Activated CD4-positive, CD25-positive, alpha-beta regulatory T cell (primary cell): ENCODE data around the gene TMEM44.

Source experiments
- DNase-seq, 4 experiments: peaks; one replicate each; lab custom pipeline; 2025; lab: John Stamatoyannopoulos, UW

The TMEM44 gene

DNA sequence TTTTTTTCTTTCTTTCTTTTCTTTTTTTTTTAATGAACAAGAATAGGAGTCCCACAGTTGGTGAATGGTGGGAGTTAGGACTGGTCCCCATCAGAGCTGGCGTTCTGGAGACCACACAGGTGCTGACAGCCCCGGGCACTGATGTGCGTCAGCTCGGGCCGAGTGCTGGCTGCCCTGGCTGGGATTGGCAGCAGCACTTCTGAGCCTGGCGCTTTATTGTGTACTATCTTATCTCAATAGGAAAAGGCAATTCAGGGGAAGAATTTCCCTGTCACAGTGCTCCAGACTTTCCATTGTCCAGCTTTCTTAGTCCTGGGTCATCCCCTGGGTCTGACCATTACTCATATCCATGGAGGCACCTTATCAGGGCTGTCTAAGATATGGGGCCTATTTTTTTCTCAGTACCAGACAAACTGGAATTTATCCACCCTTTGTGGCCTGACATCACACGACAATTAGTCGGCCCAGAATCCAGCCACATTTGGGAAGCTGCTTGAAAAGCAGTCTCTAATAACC is 54.1 kb downstream of the TMEM44 start:
- no peak for DNase-seq

DNA sequence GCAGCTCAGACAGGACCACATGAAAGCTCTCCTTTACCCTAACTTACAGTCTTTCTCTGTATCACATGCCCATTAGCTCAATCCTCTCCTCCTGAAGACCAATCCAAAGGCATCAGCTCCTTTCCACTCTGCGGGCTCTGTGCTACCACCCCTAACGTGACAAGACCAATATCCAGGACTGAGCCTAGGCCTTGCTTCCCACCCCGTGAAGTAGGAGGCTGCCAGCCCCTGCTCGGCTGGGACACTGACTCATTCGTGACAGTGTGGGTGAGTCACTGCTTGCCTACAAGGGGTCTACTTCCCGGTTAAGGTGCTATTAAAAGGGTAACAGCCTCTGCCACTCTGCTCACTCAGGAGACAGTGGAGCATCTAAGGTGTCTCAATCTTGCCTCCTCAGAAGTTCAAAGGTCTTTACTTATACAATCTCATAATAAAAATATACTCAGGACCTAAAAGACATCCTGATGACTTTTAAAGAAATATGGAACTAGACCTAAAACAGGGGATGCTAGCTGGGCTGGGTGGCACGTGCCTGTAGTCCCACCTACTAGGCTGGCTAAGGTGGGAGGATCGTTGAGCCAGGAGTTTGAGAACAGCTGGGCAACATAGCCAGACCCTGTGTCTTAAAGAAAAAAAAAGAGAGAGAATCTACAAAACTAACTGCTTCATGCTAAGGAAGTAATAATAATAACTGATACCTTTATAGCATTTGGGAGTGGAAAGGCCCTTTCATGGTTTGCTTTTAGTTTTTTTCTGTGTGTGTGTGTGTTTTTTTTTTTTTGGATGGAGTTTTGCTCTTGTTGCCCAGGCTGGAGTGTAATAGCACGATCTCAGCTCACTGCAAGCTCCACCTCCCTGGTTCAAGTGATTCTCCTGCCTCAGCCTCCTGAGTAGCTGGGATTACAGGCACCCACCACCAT is 55.0 kb downstream of the TMEM44 start:
- DNase-seq: no peak

DNA sequence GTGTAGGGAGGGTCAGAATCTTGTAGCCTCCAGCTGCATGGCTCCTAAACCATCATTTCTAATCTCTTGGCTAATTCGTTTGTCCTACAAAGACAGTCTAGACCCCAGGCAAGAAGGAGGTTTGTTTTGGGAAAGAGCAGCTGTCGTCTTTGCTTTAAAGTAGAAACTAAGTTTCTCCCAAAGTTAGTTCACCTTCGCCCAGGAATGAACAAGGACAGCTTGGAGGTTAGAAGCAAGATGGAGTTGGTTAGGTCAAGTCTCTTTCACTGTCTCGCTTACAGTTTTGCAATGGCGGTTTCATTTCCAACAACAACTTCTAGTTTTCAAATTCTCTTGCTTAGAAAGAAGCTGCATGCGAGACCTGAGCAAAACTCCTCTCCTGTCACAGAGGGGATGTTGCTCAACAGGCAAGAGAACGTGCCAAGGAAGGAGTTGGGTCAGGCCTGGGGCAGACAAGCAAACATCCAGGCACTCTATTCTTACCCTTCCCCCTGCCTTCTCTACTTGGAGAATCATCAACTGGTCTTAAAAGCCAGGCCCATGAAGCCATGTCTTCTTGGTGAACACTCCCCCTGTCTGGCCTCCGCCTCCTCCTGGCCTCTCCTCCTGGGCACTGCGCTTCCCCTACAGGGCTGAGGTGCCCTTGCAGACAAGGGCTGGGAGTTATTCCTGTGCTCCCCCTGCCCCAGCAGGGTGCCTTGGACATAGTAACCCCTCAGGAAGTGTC is 57.6 kb downstream of the TMEM44 start:
- DNase-seq: no peak

DNA sequence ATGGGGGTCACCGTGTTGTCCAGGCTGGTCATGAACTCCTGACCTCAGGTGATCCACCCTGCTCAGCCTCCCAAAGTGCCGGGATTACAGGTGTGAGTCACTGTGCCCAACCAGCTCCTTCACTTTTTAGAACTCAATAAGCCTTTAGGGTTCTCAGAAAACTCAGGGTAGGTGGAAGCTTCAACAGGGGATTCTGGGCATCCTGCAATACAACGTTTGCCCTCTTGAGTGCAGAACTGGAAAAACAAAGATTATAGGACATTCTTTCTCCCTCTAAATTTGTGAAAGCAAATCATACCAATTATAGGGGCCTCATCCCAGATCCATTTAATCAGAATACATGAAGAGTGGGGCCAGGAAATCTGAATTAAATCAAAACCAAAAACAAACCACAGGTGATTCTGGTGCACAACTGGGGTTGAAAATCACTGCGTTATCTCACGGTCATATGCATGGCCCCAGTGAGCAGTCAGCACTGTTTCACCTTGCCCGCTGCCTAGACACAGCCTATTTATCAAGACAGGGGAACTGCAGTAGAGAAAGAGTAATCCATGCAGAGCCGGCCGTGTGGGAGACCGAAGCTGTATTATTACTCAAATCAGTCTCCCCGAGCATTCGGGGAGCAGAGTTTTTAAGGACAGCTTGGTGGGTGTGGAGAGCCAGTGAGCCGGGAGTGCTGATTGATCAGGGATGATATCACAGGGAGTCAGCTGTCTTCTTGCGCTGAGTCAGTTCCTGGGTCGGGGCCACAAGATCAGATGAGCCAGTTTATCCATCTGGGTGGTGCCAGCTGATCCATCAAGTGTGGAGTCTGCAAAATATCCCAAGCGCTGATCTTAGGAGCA is 58.4 kb downstream of the TMEM44 start:
- DNase-seq: no peak

DNA sequence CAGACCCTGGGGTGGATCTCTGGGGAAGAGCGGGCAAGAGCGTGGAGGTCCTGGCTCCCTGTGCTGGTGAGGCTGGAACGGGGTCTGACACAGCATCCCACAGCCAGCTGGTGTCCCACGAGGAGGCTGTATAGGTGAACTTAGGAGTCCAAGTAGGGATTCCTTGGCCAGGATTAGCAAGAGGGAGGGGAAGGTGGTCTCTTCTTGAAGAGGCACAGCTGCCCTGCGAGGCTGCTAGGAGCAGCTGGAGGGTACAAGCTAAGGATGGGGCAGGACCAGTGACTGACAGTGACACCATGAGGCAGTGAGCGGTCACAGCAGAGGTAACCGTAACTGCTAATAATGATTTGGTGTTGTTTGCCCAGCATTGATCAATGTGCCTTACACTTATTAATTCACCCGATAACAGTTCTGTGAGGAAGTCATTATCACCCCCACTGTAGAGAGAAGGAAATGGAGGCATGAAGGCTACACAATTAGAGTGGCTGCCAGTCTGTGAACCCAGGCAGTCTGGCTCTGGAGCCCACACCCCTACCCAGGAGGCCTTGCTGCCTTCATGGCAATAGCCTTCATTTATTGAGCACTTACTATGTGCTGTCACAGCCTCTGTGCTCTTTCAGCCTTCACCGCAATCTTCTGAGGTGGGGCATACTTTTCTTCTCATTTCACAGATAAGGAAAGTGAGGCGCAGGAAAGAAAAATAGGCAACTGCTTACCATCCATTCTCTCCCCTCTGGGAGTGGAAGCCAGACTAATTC is 59.4 kb downstream of the TMEM44 start:
- no peak for DNase-seq

DNA sequence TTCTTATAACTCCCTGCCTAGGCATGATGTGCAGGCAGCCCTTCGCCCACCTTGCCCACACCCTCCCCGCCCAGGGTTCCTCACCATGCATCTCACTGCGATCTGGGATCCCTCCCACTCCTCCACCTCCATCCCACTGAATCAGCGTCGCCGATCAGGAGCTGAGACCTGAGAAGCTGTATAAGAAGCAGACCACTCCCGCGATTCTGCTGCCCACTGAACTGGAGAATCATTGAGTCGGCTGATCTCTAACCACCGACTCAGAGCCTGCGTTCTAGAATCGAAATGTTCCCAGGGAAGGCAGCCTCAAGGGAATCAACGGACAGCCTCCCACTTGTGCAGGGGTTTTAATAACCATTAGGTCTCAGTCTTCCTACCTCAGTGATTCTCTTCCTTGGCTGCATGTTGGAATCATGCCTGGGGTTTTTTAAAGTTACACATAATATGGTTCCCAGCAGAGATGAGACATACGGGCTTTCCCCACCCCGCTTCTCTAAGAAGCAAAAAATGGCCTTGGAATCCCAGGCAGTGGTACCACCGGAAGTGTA is 60.2 kb downstream of the TMEM44 start:
- DNase-seq: no peak

DNA sequence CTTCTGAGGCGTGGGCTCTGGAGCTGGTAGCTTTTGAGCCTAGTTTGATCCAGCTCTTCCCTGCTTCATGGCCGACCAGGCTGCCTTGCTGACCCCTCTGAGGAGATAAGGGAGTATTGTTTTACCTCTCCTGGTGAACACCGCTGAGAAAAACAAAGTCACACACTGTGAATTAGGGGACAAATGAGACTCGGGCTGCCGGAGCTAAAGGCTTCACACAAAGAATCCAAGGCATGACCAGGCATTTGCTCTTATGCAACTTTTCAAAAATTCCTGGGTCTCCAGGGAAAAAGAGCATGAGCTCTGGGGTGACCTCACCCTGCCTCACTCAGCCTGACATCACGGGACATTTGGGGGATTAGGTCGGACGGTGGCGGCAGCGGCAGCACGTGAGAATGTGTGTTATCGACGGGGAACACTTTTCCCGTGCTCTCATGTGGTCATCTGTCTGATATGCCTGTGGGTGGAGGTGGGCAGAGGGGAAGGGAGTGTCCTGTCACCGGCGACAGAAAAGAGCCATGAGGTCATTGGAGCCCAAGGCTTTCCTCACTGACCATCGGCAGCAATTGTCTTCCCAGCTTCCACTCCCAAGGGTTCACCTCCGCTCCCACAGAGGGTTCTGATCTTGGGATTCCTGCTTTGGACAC is 61.0 kb downstream of the TMEM44 start:
- DNase-seq: no peak

DNA sequence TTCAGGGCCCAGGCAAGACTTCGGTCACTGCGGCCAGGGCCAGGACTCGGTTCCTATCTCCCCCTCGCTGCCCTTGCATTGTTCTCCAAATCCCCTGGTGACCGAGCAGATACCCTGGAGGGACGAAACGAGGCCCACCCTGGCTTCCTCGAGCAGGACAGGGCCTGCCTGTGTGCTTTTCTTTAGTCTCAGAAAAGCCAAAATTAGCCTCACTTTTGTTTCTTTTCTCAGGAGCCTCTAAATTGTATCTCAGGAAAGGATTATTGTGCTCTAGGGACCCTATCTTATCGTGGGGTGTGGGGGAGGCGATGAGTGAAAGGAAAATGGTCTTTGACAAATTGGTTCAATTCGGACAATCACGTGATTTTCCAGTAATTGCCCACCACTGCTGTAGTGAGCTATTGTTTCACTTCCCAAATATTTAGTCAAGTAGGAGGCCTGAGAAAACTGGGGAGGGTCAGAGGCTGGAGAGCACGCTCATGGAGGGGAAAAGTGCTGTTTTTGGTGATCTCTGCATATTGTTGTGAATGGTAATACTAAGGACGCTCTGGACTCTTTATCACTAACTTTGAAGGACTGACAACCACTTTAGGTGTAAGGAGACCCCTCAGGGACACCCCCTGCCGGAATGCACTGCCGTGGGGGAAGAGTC is 61.6 kb downstream of the TMEM44 start:
- no peak for DNase-seq

DNA sequence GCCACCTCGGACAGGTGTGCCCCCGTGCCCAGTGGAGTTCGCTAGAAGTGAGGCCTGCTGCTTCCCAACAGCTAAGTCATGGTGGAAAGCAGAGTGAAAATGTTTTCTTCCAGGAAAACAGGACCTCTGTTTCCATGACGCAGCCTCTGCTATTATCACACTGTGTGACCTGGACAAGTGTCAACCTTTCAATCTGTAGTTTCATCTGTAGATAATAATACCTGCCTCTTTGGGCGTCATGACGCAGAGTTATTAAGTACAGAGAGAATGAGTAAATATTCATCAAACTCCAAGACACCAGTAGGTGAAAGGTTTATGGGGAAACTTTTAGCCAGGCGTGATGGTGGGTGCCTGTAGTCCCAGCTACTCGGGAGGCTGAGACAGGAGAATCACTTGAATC is 62.3 kb downstream of the TMEM44 start:
- no peak for DNase-seq

DNA sequence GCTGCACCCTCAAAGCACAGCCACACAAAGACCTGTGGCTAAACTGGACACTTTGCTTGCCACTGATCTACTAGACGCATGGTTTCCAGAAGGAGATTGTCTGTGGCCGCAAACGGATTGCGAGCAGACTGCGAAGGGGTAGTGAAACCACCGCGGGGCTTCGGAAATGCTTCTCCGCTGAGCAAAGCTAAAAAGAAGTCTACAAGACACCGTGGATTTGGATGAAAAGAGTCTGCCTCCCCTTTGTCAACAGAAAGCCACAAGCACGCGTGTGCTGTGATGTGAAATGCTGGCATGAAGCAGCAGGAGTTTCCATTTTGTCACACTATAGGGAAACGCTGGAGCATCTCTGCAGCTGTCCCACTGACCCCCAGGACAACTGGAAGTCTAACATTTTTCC is 63.0 kb downstream of the TMEM44 start:
- no peak for DNase-seq

DNA sequence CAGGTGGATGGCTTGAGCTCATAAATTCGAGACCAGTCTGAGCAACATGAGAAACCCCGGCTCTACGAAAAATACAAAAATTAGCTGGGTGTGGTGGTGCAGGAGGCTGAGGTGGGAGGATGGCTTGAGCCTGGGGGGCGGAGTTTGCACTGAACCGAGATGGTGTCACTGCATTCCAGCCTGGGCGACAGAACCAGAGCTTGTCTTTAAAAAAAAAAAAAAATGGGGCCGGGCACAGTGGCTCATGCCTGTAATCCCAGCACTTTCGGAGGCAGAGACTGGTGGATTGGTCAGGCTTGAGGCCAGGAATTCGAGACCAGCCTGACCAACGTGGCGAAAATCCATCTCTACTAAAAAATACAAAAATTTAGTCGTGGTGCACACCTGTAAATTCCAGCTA is 64.0 kb downstream of the TMEM44 start:
- DNase-seq: no peak

DNA sequence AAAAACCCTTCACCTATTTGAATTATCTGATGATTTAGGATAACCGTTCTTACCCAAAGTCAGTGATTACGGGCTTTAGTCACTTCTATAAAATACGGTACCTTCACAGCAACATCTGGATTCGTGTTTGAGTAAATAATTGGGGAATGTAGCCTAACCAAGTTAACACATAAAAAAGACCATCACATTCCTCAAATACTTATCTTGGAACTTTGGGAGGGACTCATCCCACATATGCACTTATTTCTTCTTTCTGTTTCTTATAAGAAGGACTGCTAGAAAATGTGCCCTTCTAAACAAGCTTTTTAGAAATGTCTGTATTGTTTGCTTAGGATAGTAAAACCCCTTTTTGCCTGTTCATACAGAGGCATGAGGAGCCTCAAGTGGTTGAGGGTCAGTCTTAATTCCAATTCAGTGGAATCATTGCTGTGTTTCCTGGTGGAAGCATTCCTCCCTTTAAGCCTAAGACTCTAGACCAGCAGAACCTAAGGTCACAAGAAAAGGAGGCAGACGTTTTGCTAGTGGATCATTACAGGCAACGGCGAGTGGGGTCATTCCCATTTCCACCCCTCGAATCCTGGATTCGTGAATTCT is 67.5 kb downstream of the TMEM44 start:
- no peak for DNase-seq

DNA sequence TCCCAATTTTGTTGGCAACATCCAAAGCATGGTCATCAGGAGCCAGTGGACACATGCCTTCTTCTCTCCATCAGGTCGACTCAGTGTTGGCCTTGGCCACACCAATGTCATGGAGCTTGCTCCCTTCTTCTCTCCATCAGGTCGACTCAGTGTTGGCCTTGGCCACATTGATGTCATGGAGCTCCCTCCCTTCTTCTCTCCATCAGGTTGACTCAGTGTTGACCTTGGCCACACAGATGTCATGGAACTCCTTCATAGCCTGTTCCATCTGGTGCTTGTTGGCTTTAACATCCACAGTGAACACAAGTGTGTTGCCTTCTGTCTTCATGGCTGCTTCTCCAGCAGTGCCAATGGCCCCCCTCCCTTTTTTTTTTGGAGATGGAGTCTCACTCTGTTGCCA is 70.2 kb downstream of the TMEM44 start:
- no peak for DNase-seq

DNA sequence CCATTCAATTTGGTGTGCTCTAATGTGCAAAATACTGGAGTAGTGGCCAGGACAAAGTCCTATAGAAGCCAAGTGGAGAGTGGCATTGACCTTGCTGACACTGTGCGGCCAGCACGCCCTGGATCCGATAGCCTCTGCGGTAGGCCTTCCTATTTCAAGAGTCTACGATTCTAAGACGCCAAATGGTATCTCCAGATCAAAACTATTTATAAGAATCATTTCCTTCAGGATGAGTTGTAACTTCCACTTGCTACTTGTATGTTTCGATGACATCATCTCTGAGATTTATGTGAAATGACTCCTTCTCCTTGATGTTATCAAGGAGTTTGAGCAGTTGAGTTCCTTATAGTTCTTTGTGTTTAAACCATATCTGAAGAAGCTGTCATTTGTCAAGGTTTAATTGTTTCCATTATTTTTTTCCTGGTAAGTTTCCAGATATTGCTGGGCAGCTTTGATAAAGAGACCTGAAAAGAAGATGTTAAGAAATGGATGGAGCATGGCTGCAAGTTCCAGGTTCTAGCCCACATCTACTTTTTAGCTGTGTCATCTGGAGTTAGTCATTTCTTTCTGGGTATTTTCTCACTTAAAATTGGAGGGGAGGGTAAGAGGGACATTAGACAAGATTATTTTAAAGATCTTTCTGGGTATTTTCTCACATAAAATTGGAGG is 71.8 kb downstream of the TMEM44 start:
- DNase-seq: no peak

DNA sequence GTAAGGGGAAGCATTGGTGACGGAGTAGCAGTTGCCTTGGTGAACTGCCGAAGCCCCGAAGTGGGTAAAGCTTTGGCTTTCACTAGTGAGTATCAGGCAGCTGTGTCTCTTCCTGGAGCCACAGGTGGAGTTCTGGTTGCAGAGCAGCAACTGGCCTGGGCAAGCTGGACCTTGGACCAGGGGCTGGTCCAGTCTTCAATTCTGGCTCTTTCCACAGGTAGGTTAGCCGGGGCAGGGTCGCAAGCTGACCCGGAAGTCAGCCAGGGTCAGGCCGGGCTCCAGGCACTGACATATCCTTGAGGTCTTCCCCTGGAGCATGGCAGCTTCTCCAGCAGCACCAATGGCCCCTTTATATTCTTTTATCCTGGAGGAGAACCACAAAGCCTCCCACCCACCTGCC is 73.2 kb downstream of the TMEM44 start:
- no peak for DNase-seq

DNA sequence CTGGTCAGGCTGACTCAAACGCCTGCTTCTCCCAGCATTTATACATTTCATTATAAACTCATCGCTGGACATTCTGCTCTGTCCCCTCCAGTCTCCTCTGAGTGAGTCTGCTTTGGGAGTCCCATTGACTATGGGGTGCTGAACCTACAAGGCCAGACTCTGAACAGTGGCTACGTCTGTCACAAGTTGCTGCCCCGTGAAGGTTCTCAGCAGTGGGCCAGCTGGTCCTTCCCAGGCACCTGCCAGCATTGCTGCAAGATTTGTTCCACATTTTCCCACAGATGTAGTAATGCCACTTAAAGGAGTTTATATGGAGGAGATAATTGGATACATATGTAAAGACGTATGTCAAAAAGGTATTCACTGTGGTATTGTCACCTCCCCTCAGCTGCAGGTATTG is 73.7 kb downstream of the TMEM44 start:
- DNase-seq: no peak

DNA sequence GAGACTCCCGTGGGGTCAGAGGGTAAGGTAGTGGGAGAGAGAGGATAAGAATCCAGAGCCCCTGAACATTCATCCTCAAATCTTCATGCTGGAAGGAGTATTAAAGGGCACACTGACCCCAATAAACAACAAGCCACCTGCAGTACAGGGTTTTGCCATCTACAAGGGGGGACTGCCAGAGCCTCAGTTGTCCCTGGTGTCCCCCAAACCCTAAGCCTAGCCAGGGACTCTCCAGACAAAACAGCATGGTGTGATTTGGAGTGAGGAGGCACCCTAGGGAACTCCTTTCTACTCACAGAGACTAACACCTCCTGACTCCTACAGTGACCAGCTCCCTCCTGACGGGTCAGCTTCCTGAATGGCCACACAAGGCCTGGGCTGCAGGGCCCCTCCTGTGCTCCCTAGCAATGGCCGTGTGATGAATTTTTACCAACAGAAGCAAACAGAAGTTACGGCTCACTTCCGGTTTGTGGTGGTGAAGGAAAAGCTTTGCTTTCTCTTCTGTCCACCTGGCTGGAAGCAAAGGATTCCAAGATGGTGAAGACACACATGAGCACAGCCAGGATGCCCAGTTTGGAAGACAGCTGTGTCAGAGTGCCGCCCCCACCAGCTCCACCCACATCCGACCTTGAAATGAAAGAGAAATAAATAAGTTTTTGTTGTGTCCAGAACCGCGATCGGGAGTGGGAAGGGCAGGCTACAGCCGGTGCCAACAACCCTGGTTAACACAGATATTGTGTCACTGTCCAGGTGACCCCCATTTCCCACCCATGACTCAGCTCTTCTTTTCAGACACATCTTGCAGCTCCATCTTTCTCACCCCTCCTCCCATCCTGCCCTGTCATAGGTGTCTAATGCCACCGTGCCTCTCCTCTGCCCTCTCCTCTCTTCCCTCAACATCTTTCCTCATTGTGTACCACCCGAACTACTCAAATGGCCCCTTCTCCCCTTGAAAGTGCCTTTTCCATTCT is 76.8 kb downstream of the TMEM44 start:
- DNase-seq: no peak
